ENCODE data around the gene SEC23A.
"Not testable (repeated sequence)": the region's sequence is repeated elsewhere in the genome, so short reads cannot be mapped to it uniquely, and the experiment has no call there.

DNA sequence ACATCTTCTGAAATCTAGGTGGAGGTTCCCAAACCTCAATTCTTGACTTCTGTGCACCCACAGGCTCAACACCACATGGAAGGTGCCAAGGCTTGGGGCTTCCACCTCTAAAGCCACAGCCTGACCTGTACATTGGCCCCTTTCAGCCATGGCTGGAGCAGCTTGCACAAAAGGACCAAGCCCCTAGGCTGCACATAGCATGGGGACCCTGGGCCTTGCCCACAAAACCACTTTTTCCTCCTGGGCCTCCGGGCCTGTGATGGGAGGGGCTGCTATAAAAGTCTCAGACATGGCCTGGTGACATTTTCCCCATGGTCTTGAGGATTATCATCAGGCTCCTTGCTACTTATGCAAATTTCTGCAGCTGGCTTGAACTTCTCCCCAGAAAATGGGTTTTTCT lies 38.6 kb upstream of the SEC23A start:
- TF ChIP-seq, protein P1, sequence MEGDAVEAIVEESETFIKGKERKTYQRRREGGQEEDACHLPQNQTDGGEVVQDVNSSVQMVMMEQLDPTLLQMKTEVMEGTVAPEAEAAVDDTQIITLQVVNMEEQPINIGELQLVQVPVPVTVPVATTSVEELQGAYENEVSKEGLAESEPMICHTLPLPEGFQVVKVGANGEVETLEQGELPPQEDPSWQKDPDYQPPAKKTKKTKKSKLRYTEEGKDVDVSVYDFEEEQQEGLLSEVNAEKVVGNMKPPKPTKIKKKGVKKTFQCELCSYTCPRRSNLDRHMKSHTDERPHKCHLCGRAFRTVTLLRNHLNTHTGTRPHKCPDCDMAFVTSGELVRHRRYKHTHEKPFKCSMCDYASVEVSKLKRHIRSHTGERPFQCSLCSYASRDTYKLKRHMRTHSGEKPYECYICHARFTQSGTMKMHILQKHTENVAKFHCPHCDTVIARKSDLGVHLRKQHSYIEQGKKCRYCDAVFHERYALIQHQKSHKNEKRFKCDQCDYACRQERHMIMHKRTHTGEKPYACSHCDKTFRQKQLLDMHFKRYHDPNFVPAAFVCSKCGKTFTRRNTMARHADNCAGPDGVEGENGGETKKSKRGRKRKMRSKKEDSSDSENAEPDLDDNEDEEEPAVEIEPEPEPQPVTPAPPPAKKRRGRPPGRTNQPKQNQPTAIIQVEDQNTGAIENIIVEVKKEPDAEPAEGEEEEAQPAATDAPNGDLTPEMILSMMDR (IDR thresholded peaks at IDR 0.05) = not testable (repeated sequence)
- not testable (repeated sequence) for TF ChIP-seq POLR2A (IDR thresholded peaks at IDR 0.05)
